MM.1S (cell line): ENCODE data around the gene ZNF593OS.

ENCODE experiments used
- EZH2 ChIP-seq: fragments of 300-600 bp; sonication (generic); optimal IDR thresholded peaks from 2 replicates; pipeline ENCODE3; 2017; ENCODE audit warnings: low read depth, mild to moderate bottlenecking, antibody characterized with exemption, low read length, mixed read lengths
- EZH2phosphoT487 ChIP-seq: fragments of 300-600 bp; sonication (generic); IDR thresholded peaks from 2 replicates; pipeline ENCODE4 v1.6.1; 2018; ENCODE audit warnings: antibody characterized with exemption, low read length
- TF ChIP-seq, protein P1 (sequence below): fragments of 300-600 bp; sonication (generic); IDR thresholded peaks from 2 replicates; pipeline ENCODE4 v1.5.1; 2016; ENCODE audit warnings: antibody characterized with exemption, low read length, mixed read lengths

DNA sequence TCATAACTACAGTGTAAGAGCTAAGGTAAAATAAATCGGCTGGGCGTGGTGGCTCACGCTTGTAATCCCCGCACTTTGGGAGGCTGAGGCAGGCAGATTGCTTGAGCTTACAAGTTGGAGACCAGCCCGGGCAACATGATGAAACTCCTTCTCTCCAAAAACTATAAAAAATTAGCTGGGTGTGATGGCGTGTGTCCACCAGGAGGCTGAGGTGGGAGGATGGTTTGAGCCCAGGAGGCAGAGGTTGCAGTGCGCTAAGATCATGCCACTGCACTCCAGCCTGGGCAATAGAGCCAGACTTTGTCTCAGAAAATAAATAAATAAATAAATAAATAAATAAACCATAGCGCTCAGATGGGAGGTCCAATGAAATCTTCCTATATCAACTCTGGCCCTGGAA, 29.5 kb downstream of the ZNF593OS start:
- TF ChIP-seq, protein P1, sequence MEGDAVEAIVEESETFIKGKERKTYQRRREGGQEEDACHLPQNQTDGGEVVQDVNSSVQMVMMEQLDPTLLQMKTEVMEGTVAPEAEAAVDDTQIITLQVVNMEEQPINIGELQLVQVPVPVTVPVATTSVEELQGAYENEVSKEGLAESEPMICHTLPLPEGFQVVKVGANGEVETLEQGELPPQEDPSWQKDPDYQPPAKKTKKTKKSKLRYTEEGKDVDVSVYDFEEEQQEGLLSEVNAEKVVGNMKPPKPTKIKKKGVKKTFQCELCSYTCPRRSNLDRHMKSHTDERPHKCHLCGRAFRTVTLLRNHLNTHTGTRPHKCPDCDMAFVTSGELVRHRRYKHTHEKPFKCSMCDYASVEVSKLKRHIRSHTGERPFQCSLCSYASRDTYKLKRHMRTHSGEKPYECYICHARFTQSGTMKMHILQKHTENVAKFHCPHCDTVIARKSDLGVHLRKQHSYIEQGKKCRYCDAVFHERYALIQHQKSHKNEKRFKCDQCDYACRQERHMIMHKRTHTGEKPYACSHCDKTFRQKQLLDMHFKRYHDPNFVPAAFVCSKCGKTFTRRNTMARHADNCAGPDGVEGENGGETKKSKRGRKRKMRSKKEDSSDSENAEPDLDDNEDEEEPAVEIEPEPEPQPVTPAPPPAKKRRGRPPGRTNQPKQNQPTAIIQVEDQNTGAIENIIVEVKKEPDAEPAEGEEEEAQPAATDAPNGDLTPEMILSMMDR: no peak
- TF ChIP-seq EZH2phosphoT487 (no peak), EZH2 (no peak)
